Measurements from ENCODE around the gene GTF2I. TPM values are rescaled to one million over a fixed set of nuclear protein-coding genes. Genes with fewer than 3 reads are reported as not detected.
"Not testable (repeated sequence)": the region's sequence is repeated elsewhere in the genome, so short reads cannot be mapped to it uniquely, and the experiment has no call there.

GTF2I gene
- total RNA-seq, 1 experiment from 2014 or later, result 113 TPM

DNA sequence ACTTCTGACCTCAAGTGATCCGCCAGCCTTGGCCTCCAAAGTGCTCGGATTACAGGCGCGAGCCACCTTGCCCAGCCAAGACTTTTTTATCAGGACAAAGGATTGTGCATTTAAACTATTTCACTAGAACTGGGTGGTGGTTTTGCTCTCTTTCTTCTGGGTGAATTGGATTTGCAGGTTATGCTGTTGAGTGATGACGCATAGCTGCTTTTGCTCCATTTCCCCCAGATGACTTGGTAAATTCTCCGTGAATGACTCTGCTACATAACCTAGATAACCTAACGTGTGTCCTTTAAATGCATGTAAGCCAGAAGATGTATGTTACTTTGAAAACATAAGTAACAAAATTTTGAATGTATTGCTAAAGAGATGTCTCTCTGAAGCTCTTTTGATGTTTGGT lies 100.8 kb downstream of the GTF2I start:
- H3K4me1 ChIP-seq (replicated peaks); H3K27ac ChIP-seq; DNase-seq (ENCODE audit: low read depth in 1 of 2, low spot score in 2 of 2); H3K9me3 ChIP-seq (replicated peaks); H3K36me3 ChIP-seq; H3K4me3 ChIP-seq; H3K27me3 ChIP-seq (replicated peaks): not testable (repeated sequence)

DNA sequence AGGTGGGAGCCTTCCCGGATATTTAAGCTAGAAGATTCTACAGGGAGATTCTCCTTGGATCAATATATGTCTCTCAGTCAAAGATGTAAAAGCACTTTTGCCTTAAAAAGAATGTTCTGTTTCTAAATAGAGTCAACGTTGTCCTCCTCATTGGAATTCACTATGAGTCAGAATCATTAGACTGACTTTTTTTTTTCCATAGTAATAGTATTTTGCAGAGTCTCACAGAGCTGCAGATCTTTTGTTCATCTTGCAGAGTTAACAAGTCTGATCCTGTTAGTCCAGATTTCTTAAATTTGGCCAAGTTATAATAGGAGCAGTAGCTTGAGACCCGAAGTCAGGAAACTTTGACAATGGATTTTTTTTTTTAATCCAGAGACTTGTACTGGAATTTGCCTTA lies 101.5 kb downstream of the GTF2I start:
- H3K4me3 ChIP-seq; DNase-seq (ENCODE audit: low read depth in 1 of 2, low spot score in 2 of 2); H3K4me1 ChIP-seq (replicated peaks); H3K36me3 ChIP-seq; H3K27ac ChIP-seq; H3K27me3 ChIP-seq (replicated peaks); H3K9me3 ChIP-seq (replicated peaks): not testable (repeated sequence)

DNA sequence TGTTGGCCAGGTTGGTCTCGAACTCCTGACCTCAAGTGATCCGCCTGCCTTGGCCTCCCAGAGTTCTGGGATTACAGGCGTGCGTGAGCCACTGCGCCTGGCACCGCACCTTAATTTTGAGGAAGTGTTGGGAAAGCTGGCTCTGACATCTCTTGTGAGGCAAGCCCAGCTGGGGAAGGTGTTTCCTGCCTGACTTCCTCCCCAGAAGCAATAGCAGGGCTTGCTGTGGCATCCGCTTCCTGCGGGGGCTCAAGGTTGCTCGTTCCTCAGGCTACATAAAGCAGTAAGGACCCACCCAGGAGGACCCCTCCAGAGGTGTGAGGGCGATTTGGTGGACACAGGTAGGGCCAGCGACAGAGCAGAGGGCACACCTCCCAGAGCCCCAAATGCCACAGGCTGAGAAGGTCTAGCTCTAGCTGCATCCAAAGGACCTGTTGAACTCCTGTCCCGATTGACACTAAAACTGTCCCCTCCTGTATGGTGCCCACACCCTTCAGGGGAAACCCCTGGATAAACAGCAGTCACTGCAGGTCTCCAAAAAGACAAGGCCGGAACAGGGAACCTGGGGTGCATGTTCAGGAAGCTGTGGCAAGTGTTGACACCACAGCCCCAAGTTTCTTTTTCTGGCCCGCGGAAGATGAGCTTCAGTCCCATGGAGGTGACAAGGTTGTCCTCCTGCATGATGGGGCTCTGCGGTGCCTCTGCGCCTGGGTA lies 107.8 kb downstream of the GTF2I start:
- not testable (repeated sequence) for H3K4me1 ChIP-seq (replicated peaks); DNase-seq (ENCODE audit: low read depth in 1 of 2, low spot score in 2 of 2); H3K9me3 ChIP-seq (replicated peaks); H3K27me3 ChIP-seq (replicated peaks); H3K4me3 ChIP-seq; H3K36me3 ChIP-seq; H3K27ac ChIP-seq

DNA sequence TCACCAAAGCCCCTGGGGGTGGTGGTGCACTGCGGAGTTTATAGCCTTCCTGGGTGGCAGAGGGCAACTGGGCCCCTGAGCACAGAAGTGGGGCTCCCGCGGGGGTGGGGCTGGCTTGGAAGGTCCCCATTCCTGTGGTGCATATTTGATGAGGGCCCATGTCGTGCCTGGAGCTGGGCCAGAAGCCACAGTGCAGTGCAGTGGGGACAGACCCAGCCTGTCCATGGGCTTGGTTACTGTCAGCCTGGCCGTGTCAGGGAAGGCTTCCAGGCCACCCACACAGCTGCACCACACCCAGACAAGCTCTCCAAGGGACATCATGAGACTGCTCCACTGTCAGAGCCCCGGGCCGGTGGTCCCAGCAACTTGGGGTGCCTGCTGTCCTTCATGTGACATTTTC lies 109.0 kb downstream of the GTF2I start:
- not testable (repeated sequence) for H3K27ac ChIP-seq; DNase-seq (ENCODE audit: low read depth in 1 of 2, low spot score in 2 of 2); H3K4me1 ChIP-seq (replicated peaks)

DNA sequence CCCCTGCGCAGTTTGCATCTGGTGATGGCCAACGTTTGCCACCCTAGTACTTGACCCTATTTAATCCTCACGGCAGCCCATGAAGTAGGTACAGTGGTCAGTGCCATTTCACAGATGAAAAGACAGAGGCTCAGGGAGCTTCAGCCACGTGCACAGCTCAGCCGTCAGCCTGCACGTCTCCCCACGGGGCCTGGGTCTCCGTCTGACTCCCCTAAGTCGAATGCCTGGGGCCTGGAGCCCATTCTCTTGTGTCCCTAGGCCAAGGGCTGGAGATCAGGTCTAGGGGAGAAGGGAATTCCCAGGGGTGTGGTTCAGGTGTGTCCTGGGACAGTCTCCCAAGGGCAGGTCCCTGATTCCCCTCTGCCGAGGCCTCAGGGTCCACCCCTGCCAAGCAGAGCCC lies 109.5 kb downstream of the GTF2I start:
- peak; percentile 33 to 42 for DNase-seq (ENCODE audit: low read depth in 1 of 2, low spot score in 2 of 2)
- not testable (repeated sequence) for H3K4me3 ChIP-seq

More for the DNA sequence above, 109.0 kb downstream of the GTF2I start:
- not testable (repeated sequence) for H3K9me3 ChIP-seq (replicated peaks); H3K4me3 ChIP-seq; H3K36me3 ChIP-seq; H3K27me3 ChIP-seq (replicated peaks)

DNA sequence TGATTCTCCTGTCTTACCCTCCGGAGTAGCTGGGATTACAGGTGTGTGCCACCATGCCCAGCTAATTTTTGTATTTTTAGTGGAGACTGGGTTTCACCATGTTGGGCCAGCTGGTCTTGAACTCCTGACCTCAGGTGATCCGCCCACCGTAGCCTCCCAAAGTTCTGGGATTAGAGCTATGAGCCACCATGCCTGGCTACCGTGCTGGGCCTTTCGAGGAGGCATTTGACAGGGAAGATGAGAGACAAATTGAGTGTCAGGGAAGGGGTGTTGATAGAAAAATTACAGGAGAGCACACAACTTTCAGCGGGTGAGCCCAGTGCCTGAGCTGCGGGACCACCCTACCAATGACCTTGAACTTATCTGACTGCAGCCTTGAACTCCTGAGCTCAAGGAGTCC lies 112.5 kb downstream of the GTF2I start:
- not testable (repeated sequence) for H3K4me1 ChIP-seq (replicated peaks); DNase-seq (ENCODE audit: low read depth in 1 of 2, low spot score in 2 of 2); H3K4me3 ChIP-seq; H3K9me3 ChIP-seq (replicated peaks); H3K36me3 ChIP-seq; H3K27me3 ChIP-seq (replicated peaks); H3K27ac ChIP-seq

More for the DNA sequence above, 109.5 kb downstream of the GTF2I start:
- not testable (repeated sequence) for H3K9me3 ChIP-seq (replicated peaks); H3K36me3 ChIP-seq; H3K27ac ChIP-seq; H3K27me3 ChIP-seq (replicated peaks); H3K4me1 ChIP-seq (replicated peaks)

DNA sequence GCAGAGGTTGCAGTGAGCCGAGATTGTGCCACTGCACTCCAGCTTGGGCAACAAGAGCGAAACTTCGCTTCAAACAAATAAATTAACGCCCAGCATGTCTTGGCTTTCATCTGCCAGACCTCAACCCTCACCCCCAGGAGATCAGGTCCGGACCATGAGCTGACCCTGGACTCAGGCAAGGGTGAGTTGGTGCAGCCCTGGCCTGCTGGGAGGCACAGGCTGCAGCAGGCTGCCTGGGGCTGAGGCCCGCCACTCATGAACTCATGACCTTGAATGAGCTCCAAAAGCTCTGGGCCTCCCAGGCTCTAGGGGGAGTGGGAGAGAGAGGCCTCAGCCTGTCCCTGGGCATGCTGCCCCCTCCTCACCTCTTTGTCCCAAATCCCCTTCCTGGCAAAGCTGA lies 114.6 kb downstream of the GTF2I start:
- H3K4me3 ChIP-seq; H3K9me3 ChIP-seq (replicated peaks); H3K4me1 ChIP-seq (replicated peaks): not testable (repeated sequence)

DNA sequence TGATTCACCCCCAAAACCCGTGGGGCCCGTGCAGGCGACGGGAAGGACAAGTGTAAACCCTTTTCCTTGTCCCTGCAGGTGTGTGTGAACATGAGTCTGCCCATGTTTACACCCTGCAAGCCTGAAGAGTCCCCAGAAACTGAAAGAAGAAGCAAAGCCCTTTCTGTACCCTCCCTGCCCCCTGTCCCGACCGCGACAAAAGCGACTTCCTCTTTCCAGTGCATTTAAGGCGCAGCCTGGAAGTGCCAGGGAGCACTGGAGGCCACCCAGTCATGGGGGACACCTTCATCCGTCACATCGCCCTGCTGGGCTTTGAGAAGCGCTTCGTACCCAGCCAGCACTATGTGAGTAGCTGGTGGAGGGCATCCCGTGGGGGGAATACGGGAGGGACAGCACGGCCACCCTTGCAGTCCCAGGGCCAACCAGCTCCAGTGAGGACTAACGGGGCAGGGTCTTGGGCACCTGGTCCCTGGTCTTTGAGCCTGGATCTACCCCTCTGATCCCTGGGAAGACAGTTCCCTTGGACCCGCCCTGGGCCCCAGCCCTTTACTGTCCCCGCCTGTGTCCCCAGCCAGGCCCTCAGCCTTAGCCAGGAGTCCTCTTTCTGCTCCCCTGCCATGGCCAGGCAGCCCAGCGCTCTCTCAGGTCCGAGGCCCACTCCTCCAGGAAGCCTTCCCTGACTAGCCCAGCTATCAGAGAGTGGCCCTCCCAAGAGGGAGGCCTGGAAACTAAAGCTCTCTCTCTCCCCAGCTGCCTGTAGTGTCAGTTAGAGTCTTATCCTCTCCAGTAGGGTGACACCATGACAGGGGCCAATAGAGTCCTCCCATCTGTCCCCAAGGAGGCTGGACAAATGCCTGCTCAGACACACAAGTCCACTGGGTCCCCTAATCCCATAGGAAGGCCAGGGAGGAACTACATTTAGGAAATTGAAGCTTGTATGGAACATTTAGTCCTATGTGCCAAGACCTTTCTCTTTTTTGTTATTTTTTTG lies 116.5 kb downstream of the GTF2I start, which contains the start of gene NCF1:
Gene NCF1, plus strand, starts transcription at position 252 of the 991 bp plus-strand sequence. Its CDS starts 21 bp downstream, at position 273.
- not testable (repeated sequence) for DNase-seq (ENCODE audit: low read depth in 1 of 2, low spot score in 2 of 2); H3K4me1 ChIP-seq (replicated peaks); H3K36me3 ChIP-seq; H3K27me3 ChIP-seq (replicated peaks); H3K4me3 ChIP-seq; H3K9me3 ChIP-seq (replicated peaks); H3K27ac ChIP-seq

More for the DNA sequence above, 114.6 kb downstream of the GTF2I start:
- not testable (repeated sequence) for H3K27me3 ChIP-seq (replicated peaks); H3K36me3 ChIP-seq; H3K27ac ChIP-seq
- peak in 1 of 2 experiments; percentile 1 for DNase-seq (ENCODE audit: low read depth in 1 of 2, low spot score in 2 of 2)

DNA sequence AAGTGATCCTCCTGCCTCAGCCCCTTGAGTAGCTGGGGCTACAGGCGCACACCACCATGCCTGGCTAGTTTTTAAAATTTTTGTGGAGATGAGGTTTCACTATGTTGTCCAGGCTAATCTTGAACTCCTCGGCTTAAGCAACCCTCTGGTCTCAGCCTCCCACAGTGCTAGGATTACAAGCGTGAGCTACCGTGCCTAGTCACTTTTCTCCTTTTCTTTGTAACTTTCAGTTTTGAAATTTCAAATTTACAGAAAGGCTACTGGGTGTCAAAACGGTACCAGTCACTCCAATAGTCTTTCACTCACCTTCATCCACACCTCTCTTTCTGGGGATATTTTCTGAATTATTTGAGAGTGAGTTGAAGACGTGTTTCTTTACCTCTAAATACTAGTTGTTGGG lies 117.6 kb downstream of the GTF2I start:
- H3K4me1 ChIP-seq (replicated peaks); DNase-seq (ENCODE audit: low read depth in 1 of 2, low spot score in 2 of 2); H3K27ac ChIP-seq; H3K9me3 ChIP-seq (replicated peaks); H3K27me3 ChIP-seq (replicated peaks); H3K4me3 ChIP-seq; H3K36me3 ChIP-seq: not testable (repeated sequence)

DNA sequence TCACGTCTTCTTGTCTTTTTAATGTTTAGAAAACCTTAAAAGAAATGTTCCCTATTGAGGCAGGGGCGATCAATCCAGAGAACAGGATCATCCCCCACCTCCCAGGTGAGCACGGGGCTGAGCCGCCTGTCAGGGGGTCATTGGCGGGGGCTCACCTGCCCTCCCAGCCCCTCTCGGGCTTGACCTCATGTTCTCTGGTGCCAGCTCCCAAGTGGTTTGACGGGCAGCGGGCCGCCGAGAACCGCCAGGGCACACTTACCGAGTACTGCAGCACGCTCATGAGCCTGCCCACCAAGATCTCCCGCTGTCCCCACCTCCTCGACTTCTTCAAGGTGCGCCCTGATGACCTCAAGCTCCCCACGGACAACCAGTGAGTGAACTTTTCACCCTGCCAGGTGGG lies 121.5 kb downstream of the GTF2I start:
- H3K27me3 ChIP-seq (replicated peaks); H3K36me3 ChIP-seq; H3K4me3 ChIP-seq; H3K27ac ChIP-seq; H3K4me1 ChIP-seq (replicated peaks); DNase-seq (ENCODE audit: low read depth in 1 of 2, low spot score in 2 of 2); H3K9me3 ChIP-seq (replicated peaks): not testable (repeated sequence)

DNA sequence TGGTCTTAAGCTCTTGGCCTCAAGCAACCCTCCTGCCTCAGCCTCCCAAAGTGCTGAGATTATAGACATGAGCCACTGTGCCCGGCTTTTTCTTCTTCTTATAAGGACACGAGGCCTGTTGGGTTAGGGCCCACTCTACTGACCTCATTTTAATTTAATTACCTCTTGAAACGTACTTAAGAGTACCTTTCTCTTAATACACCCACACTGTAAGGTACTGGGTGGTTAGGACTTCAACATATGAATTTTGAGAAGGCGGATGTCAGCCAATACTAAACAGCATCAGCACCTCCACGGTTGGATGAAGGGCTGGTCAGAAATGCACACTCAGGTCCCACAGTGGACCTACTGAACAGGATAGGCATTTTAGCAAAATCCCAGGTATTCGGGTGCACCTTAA lies 124.2 kb downstream of the GTF2I start:
- not testable (repeated sequence) for H3K36me3 ChIP-seq; H3K9me3 ChIP-seq (replicated peaks); H3K27ac ChIP-seq; H3K27me3 ChIP-seq (replicated peaks); H3K4me1 ChIP-seq (replicated peaks); H3K4me3 ChIP-seq; DNase-seq (ENCODE audit: low read depth in 1 of 2, low spot score in 2 of 2)

DNA sequence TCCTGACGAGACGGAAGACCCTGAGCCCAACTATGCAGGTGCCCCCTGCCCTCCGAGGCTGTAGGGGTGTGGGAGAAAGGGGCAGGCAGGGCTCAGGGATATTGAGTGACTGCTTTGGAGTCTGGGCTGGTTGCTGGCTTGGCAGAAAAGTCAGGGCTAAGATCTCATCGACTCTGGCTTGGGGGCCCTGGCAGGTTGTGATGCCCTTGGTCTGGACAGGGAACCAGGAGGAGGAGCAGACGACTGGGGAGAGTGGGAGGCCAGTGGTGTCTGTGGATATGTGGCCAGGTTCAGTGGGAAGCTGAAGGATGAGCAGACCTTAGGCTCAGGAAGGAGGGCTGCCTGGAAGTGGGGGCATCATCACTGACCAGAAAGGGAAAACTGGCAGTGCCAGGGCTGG lies 126.1 kb downstream of the GTF2I start:
- H3K27me3 ChIP-seq (replicated peaks); H3K4me3 ChIP-seq; H3K9me3 ChIP-seq (replicated peaks); H3K4me1 ChIP-seq (replicated peaks); H3K27ac ChIP-seq; H3K36me3 ChIP-seq; DNase-seq (ENCODE audit: low read depth in 1 of 2, low spot score in 2 of 2): not testable (repeated sequence)

DNA sequence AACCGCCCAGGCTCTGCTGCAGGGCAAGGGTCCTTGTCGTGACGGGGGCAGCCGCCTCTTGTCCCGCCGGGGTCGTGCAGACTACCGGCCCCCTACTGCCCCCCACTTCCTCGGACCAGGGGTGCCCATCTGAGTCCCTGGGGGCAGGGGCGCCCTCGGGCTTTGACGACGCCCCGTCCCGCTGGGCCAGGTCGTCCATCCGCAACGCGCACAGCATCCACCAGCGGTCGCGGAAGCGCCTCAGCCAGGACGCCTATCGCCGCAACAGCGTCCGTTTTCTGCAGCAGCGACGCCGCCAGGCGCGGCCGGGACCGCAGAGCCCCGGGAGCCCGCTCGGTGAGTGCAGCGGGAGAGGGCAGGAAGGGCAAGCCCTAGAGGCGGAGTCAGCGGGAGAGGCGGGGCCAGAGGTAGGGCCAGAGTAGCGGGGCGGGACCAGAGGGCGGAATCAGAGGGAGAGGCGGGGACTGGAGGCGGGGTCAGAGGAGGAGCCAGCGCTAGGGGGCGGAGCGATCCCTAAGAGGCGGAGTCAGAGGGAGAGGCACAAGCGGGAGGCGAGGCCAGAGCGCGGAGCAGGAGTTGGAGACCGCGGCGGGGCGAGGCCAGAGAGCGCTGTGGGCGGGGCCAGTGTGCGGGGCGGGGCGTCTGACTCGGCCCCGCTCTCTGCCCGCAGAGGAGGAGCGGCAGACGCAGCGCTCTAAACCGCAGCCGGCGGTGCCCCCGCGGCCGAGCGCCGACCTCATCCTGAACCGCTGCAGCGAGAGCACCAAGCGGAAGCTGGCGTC lies 131.0 kb downstream of the GTF2I start:
- not testable (repeated sequence) for H3K27me3 ChIP-seq (replicated peaks); H3K4me1 ChIP-seq (replicated peaks); H3K4me3 ChIP-seq; H3K9me3 ChIP-seq (replicated peaks); H3K27ac ChIP-seq; H3K36me3 ChIP-seq
- peak; percentile 88 to 96 for DNase-seq (ENCODE audit: low read depth in 1 of 2, low spot score in 2 of 2)
